Small intestine (tissue), 7 donors: ENCODE data around the gene CNPY4. TPM values are rescaled to one million over a fixed set of nuclear protein-coding genes. Genes with fewer than 3 reads are reported as not detected.
A peak's percentile ranks its signal among the peaks of the same experiment; 100 is the strongest.

Experiments
- DNase-seq, 2 donors: peaks; one replicate each; pipeline versions ENCODE4 v3.0.0 to v3.0.0-alpha.2; 2013
- FAIRE-seq: peaks from 2 replicates; lab custom pipeline; 2012; peaks lifted over from hg19 to GRCh38; lab: Jason Lieb, UNC
- H3K27ac ChIP-seq, 3 donors: one replicate each; pipeline ENCODE4 v1.5.1; 2013; ENCODE audit warnings: low read length in 2 of 3, mild to moderate bottlenecking in 2 of 3, control low read depth in 1 of 3, inconsistent platforms in 1 of 3, low read depth in 1 of 3, moderate library complexity in 1 of 3
- H3K27me3 ChIP-seq, 3 donors: one replicate each; pipeline ENCODE4 v1.6.1; 2013; ENCODE audit warnings: low read length in 3 of 3, inconsistent platforms in 1 of 3; ENCODE audit not compliant: control insufficient read depth in 3 of 3, insufficient read depth in 3 of 3
- H3K36me3 ChIP-seq, 3 donors: one replicate each; pipeline ENCODE4 v1.6.1; 2013; ENCODE audit warnings: low read length in 3 of 3, inconsistent platforms in 1 of 3, low read depth in 1 of 3, mild to moderate bottlenecking in 1 of 3, moderate library complexity in 1 of 3; ENCODE audit not compliant: control insufficient read depth in 3 of 3, insufficient read depth in 2 of 3
- H3K4me1 ChIP-seq, 3 donors: one replicate each; pipeline ENCODE4 v1.6.1; 2013; ENCODE audit warnings: low read length in 2 of 3, inconsistent platforms in 1 of 3, low read depth in 1 of 3, mild to moderate bottlenecking in 1 of 3, moderate library complexity in 1 of 3; ENCODE audit not compliant: control insufficient read depth in 3 of 3, insufficient read depth in 2 of 3
- H3K4me3 ChIP-seq, 3 donors: one replicate each; pipeline ENCODE4 v1.5.1; 2013; ENCODE audit warnings: low read length in 3 of 3, control low read depth in 1 of 3, inconsistent platforms in 1 of 3, low read depth in 1 of 3, mild to moderate bottlenecking in 1 of 3, moderate library complexity in 1 of 3
- H3K9me3 ChIP-seq, 2 donors: one replicate each; pipeline ENCODE4 v1.6.1; 2013; ENCODE audit warnings: low read depth in 1 of 2, low read length in 1 of 2; ENCODE audit not compliant: control insufficient read depth in 2 of 2, insufficient read depth in 1 of 2
- WGBS, 3 donors: extraction: QIAGEN DNeasy Blood & Tissue Kit; methylation state at CpG; one replicate each; pipeline ENCODE4 v1.1.7; 2013; 5-methylcytosine and 5-hydroxymethylcytosine counted together
- polyA plus RNA-seq, 4 donors: library from polyadenylated mRNA; stranded (reverse) in 3 of 4; unstranded in 1 of 4; fragments of 200-250 nt in 3 of 4; fragments of 120-200 nt in 1 of 4; gene quantifications; one replicate each; pipeline versions ENCODE4 v1.2.1 to v1.2.3, GENCODE V29; 2013
- donor health status: healthy with polysubstance abuse.
- donor health status: control.
- donor health status: control.
- donor health status: Bipolar disorder and iron deficiency.
- donor health status: healthy.

CNPY4 gene
- polyA plus RNA-seq, 4 donors = 2.5 to 14.0 (median 7.5) TPM

GRCh38 chr7:100166970-100167911 lies 47.8 kb downstream of the CNPY4 start:
- H3K9me3 ChIP-seq = no peaks in the 10 kb centered on the region
- WGBS, 3 donors = 37 to 52% (median 40%) methylated on average over 12 to 14 of the region's 14 CpGs
- H3K27me3 ChIP-seq = peaks cover 0 to 38% (median 0%) of the 10 kb centered on the region in 3 donors
- H3K4me3 ChIP-seq = peak overlapping the region in 1 of 3 donors; percentile 39
- DNase-seq (peak in 1 of 2 donors; percentile 45), FAIRE-seq (no peak)
- H3K4me1 ChIP-seq = peaks cover 3 to 32% (median 4%) of the 10 kb centered on the region in 3 donors
- no peak overlapping the region for H3K27ac ChIP-seq
- H3K36me3 ChIP-seq = no peaks in the 10 kb centered on the region

- Histone ChIP-seq H3K4me1 (peaks cover 3 to 30% (median 4%) of the 10 kb centered on the region in 3 donors), H3K36me3 (no peaks in the 10 kb centered on the region), H3K27me3 (peaks cover 0 to 39% (median 0%) of the 10 kb centered on the region in 3 donors), H3K4me3 (peak overlapping the region in 1 of 3 donors; percentile 39), H3K9me3 (no peaks in the 10 kb centered on the region), H3K27ac (peak overlapping the region in 2 of 3 donors; percentile 32 to 53)
- DNase-seq (peak; percentile 46 to 56), FAIRE-seq (no peak)
- WGBS, 3 donors = 0 to 5% (median 1%) methylated on average over 11 of the region's 11 CpGs
Observed at GRCh38 chr7:100167912-100168323, 48.5 kb downstream of the CNPY4 start.

GRCh38 chr7:100169147-100169850 lies 49.9 kb downstream of the CNPY4 start:
- DNase-seq (no peak), FAIRE-seq (no peak)
- Histone ChIP-seq H3K27ac (no peak overlapping the region), H3K4me3 (no peak overlapping the region), H3K9me3 (no peaks in the 10 kb centered on the region), H3K27me3 (peaks cover 0 to 39% (median 0%) of the 10 kb centered on the region in 3 donors), H3K4me1 (peaks cover 3 to 24% (median 4%) of the 10 kb centered on the region in 3 donors), H3K36me3 (no peaks in the 10 kb centered on the region)
- 29 to 61% (median 45%) methylated on average over 11 of the region's 11 CpGs for WGBS, 3 donors

- Histone ChIP-seq H3K4me3 (no peak overlapping the region), H3K27ac (no peak overlapping the region), H3K36me3 (no peaks in the 10 kb centered on the region), H3K9me3 (no peaks in the 10 kb centered on the region), H3K4me1 (peaks cover 3 to 24% (median 4%) of the 10 kb centered on the region in 3 donors), H3K27me3 (peaks cover 0 to 39% (median 0%) of the 10 kb centered on the region in 3 donors)
- FAIRE-seq (no peak), DNase-seq (no peak)
- 85 to 89% (median 89%) methylated on average over 11 of the region's 11 CpGs for WGBS, 3 donors
Observed at GRCh38 chr7:100170101-100170897, 50.9 kb downstream of the CNPY4 start.

GRCh38 chr7:100171087-100171681 lies 51.8 kb downstream of the CNPY4 start:
- Histone ChIP-seq H3K27me3 (peaks cover 0 to 39% (median 0%) of the 10 kb centered on the region in 3 donors), H3K4me3 (peak overlapping the region in 2 of 3 donors; percentile 27 to 54), H3K9me3 (no peaks in the 10 kb centered on the region), H3K27ac (no peak overlapping the region), H3K4me1 (peaks cover 3 to 24% (median 4%) of the 10 kb centered on the region in 3 donors), H3K36me3 (no peaks in the 10 kb centered on the region)
- FAIRE-seq (no peak), DNase-seq (no peak)
- 2 to 5% (median 3%) methylated on average over 38 to 61 of the region's 61 CpGs for WGBS, 3 donors

GRCh38 chr7:100171840-100172239 lies 52.4 kb downstream of the CNPY4 start:
- H3K36me3 ChIP-seq = no peaks in the 10 kb centered on the region
- DNase-seq (no peak), FAIRE-seq (no peak)
- H3K9me3 ChIP-seq = no peaks in the 10 kb centered on the region
- no peak overlapping the region for H3K27ac ChIP-seq
- peaks cover 0 to 33% (median 0%) of the 10 kb centered on the region in 3 donors for H3K27me3 ChIP-seq
- 9 to 18% (median 11%) methylated on average over 18 to 22 of the region's 22 CpGs for WGBS, 3 donors
- peak overlapping the region in 1 of 3 donors; percentile 54 for H3K4me3 ChIP-seq
- peaks cover 3 to 21% (median 4%) of the 10 kb centered on the region in 3 donors for H3K4me1 ChIP-seq

GRCh38 chr7:100173806-100174495 lies 54.5 kb downstream of the CNPY4 start:
- 80 to 86% (median 86%) methylated on average over 11 of the region's 11 CpGs for WGBS, 3 donors
- no peaks in the 10 kb centered on the region for H3K36me3 ChIP-seq
- H3K27ac ChIP-seq = no peak overlapping the region
- no peak overlapping the region for H3K4me3 ChIP-seq
- FAIRE-seq (no peak), DNase-seq (no peak)
- peaks cover 0 to 7% (median 4%) of the 10 kb centered on the region in 3 donors for H3K4me1 ChIP-seq
- peaks cover 0 to 7% of the 10 kb centered on the region in 2 donors for H3K9me3 ChIP-seq
- peaks cover 0 to 41% (median 0%) of the 10 kb centered on the region in 3 donors for H3K27me3 ChIP-seq
